GF-D8 (cell line): ENCODE results near the gene SPO11.

Experiments used
- DNase-seq: peaks from one replicate; lab custom pipeline; 2025; lab: John Stamatoyannopoulos, UW

Gene SPO11

DNA sequence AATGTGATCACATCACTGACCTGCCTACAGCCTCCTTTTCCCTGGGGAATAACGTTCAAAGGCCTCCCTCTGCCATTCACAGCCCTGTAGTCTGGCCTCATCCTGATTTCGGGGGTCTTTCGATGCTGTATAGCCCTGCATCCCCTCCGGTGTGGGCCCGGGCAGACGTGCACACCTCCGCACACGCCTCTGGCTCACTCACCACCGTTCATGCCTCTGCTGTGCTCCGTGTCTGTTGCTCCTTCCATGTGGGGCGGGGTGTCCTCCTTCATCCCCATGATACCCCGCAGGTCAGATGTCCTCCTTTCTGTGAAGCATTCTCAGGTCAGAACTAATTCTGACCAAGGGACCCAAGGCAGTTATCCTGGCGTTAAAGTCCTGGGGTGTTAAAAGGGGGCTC, 47.7 kb downstream of the SPO11 start:
- no peak for DNase-seq

DNA sequence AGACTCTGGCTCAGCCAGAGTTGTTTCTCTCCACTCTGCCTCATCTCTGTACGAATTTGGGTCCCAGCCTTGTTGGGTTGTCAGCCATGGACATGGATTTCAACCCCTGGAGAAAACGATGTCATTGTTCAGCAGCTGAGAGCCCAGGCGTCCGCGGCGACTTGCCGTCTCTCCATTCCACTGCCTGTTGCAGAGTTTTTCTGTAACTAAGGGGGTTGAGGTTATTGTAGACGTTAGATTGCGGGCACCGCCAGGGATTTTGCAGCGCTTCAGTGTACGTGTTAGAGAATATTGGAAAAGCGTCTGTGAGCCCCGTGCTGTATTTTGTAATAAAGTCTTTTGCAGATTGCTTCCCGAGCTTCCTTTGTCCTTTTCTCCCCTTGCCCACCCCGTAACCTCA, 48.5 kb downstream of the SPO11 start:
- DNase-seq: no peak

DNA sequence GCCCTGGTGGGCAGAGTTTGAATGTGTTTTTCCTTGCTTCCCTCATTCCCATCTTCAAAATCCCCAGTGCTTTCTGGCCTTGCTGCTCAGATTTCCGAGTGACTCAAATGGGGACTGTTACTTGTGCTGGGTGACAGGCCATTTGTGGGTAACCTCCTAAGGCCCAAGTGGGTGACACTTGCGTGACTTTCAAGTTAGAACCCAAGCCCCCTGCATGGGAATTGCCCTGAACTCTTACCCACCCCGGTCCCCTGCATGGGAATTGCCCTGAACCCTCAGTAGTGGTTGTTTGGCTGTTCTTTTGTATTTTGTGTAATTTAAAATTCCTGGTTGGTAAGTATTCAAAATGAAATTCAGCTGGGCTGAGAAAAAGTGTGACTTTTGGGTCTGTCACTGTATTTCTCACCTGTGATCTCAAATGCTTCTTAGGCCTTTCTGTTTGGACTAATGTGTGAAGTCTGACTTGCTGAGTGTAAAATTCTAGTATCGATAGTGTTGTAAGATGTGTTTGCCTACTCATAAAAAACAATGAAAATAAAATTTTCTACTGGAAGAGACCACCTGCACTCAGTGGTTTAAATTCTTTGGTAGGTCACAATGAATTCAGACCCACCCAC, 49.2 kb downstream of the SPO11 start:
- no peak for DNase-seq

DNA sequence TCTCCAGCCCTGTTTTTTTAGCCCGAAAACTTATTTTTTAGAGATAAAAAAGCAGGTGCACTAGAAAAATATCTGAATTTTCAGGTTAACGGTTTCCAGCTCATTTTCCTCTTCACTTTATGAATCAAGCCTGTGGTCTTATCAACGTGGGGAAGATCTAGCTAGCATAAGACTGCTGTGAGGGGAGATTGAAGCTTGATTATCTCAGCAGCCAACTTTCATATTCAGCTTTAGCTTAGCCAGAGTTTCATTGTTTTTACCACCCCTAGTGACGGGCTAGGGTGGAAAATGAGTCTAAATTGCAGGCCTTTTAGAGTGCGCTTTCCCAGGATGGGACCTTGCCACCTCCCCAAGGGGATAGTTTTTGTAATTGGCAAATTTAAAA, 49.7 kb downstream of the SPO11 start:
- DNase-seq: no peak

DNA sequence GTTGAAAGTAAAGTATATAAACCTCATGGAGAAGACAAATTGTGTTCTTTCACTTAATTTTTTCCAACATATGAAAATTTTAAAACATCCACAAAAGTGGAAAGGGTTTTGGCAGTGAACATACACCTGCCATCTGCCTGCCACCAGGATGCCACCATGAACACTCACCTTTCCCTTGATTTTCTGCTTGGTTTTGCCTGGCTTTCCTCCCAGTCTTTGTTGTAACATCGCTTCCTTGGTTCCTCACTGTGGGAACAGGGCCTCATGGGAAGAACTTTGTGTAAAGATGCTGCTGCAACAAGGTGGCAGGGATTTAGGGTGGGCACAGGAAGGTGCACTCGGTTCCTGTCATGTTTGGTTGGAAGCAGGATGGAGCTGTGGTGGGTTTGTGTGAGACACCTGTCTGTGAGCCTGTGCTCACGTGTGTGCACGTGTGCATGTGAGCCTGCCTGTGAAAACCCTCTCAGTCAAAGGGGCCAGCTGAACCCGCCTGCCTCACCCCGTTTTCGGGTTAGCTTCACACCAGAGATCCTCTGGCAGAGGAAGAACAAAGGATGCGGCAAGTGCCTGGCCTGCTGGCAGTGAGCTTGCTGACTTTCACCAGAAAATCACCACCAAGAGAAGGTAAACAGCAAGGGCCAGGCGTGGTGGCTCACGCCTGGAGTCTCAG, 50.6 kb downstream of the SPO11 start:
- no peak for DNase-seq

DNA sequence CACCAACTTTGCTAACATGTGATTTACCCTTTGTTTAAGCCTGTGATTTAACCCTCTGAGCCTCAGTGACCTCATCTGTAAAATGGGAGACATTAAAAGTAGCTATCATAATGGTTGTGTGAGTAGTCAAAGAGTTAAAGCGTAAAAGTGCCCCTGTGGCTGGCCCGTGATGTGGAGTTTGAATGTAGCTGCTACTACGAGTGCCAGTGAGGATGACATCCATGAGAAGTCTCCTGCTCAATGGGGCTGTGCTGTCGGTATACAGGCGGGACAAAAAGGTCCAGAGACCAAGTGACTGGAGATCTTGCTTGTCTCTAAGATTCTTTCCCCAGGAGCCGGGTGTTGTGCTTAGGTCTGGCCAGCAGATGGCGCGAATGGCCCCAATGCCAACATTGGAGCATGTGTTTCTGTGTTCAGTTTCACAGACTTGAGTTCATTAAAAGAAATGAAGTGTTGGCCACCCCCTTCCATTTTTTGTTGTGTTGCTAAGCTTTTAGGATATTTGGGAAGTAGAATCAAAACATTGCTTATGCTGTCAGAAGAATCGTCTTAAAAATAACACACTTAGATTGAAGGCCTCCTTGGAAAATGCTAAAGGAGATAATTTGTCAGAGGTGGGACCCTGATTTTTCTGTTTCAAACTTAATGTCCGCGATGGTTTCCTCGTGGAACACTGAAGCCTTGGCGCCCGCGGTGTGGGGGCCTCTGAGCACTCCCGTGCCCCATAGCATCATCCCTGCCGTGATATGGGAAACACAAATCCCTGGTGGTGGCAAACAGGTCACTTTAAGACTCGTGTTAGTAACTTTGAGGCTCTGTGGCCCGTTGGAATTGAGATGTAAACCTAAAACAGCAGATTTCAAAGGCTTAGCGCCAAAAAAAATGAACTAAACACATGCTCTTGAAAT, 52.2 kb downstream of the SPO11 start:
- DNase-seq: peak; percentile 48

DNA sequence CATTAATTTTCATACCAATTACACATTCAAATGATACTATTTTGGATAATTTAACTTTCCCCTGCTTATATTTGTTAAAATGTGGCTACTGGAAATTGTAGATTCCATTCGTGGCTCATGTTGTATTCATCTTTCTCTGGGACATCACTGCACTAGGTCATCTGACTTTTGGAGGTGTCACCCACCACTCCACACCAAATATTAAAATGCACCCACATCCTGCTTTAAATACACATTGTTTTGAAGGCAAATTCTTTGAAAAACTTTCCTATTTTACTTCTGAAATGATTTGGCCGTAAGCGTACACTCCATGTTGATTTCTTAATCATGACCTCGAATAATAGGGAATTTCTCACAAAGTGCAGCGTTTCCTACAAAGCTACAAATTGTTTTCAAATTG, 52.9 kb downstream of the SPO11 start:
- no peak for DNase-seq

DNA sequence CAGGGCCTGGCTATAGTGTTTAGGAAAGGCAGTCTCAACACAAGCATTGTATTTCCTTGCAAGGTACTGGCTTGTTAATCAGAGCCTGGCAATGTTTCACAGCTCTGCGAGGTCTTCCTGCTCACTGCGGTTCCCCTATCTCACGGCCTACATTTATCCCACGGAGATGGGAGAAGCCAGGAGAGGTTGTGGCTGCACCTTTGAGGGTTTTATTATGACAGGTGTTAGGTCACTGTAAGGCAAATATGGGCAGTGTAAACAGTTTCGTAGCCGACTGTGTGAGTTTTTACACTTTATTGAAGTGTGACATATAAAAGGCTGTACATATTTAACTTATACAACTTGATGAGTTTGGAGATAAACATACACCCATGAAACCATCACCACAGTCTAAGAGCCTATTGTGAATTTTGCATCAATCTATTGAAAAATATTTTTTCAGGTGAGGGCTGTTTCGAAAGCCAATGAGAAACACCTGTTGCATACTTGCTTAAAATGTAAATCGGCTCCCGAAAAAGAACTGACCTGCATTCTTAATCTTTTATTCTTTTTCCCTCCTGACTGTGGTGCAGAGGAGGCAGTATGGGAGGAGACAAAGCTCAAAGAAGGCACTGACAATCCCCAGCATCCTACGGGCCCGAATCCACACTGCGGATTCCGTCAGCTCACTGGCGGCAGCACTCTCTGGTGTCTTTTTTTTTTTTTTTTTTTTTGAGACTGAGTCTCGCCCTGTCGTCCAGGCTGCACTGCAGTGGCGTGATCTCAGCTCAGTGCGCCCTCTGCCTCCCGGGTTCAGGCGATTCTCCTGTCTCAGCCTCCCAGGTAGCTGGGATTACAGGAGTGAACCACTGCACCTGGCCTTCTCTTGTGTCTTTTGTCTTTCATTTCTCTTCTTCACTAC, 54.1 kb downstream of the SPO11 start:
- DNase-seq: no peak

DNA sequence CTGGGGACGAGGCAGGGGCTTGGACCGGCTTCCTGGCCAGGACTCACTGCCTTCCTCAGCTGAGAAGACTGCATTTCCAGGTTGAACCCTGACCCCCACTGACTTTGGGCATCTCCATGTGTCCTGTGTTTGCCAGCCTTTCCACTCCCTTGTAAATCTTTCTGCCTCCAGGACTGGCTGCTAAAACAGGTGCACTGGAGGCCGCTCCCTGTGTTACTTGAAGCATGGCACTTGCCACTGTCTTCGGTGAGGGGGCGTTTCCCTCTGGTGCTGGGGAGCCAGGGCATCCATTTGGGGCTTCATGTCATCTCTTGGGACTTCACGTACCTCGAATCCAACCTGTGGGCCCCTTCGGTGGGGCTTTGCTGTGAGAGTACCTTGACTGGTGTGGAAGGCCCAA, 54.9 kb downstream of the SPO11 start:
- no peak for DNase-seq

DNA sequence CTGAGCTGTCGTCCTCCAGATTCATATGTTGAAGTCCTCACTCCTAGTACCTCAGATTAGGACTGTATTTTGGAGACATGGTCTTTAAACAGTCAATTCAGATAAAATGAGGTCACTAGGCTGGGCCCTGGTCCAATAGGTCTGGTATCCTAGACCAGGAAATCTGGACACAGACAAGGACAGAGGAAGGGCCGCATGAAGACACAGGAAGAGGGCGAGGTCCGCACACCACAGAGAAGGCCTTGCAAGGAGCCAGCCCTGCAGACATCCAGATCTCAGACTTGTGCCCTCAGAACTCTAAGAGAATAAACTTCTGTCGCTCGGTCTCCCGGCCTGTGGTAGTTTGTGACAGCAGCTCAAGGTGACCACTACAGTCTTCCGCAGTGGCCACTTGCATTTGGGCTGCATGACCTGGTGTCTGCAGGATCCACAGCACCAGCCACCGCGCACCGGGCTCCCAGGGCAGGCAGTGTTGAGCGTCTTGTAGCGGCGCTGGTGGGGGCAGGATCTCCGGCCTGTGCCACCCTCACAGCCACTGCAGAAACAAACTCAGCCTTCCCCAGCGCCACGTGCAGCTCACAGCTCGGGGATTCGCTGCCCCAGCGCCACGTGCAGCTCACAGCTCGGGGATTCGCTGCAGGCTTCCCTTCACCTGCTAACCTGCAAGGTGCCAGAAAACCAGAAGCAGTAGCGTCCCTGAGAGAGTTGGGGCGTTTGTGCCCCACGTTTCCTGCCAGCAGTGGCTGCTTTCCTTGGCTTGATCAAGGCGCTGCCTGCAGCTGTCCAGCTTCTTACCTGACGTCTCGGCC, 55.6 kb downstream of the SPO11 start:
- DNase-seq: no peak

DNA sequence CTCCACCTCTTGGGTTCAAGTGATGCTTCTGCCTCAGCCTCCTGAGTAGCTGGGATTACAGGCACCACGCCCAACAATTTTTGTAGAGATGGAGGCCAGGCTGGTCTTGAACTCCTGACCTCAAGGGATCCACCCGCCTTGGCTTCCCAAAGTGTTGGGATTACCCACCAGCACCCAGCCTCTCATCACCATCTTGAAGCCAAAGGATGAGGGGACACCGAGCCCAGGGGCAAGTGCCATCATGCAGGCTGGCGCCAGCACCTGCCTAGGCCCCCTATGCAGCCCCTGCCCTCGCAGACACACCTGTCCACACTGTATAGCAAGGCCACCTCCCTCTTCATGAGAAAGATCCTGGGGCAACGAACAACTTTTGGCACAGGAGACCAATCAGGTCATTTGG, 56.3 kb downstream of the SPO11 start:
- no peak for DNase-seq

DNA sequence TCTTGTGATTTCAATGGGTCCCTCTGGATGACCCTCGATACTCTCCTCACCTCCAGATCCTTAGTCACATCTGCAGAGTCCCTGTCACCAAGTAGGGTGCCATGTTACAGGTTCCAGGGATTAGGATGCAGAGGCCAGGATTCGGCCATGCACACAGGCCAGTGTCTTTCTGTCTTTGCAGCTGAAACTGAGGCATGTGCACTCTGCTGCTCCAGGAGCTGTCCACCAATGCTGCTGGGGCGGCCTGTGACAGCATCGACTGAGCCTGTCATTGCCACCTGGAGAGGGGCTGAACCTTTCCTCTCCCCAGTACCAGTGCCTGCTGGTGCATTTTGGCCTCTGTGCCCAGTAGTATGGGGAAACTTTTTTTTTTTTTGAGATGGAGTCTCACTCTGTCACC, 57.2 kb downstream of the SPO11 start:
- DNase-seq: no peak

DNA sequence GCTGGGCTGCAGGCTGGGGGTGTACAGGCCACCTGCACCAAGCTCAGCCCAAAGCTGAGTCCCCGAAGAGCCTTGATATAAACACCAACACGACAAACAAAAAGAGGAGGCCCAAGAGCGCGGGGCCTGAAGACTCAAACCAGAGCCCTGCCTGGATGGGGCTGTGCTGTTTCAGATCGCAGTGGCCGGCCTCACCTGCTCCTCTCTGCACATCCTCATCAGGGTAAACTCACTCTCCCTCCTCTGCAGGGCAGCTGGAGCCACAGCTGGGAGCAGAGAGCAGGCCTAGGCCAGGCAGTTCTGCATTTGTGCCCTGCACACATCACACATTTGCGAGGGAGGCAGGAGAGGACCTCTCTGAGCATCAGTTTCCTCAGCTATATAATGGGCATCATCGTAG, 57.9 kb downstream of the SPO11 start:
- DNase-seq: no peak

DNA sequence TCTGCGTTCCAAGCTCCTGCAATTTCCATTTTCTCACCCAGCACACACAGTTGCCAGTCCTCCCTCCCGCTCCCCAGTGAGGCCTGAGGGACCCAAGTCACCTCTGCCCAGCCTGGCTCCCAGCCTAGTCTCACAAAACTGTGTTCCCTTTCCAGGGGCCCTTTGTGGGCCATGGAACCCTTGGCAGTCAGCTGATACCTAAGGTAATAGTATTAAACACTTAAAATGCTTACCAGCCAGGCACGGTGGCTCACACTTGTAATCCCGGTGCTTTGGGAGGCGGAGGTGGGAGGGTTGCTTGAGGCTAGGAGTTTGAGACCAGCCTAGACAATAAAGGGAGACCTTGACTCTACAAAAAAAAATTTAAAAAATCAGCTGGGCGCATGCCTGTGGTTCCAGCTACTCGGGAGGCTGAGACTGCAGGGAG, 58.4 kb downstream of the SPO11 start:
- DNase-seq: no peak

DNA sequence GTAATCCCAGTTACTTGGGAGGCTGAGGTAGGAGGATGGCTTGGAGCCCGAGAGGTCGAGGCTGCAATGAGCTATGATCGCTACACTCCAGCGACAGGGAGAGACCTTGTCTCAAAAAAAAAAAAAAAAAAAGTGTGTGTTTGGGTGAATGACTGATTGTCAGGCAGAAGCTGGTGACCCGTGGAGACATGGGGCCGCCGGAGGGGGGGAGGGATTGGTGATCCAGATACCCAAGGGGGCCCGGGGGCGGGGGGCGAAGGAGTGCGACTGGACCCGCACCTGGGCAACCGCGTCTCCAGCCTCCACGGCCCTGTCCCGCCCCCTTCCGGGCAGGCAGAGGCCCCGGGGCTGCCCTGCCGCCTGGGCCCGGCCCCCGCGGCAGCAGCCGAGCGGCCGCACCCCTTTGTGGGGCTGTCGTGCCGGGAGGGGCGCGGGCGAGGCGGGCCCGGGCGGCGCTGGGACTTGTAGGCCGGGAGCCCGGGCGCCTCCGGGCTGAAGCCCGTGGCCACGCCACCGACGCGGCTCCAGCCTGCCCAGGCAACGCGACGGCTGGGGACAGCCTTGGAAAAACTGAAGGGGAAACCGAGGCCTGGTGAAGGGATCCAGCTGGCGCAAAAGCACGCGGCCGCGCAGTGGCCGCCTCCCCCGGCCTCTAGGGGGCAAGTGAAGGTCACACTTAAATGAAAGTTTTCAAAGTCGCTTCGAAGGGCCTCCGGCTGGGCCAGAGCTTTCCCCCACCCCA, 59.5 kb downstream of the SPO11 start:
- peak; percentile 41 for DNase-seq

DNA sequence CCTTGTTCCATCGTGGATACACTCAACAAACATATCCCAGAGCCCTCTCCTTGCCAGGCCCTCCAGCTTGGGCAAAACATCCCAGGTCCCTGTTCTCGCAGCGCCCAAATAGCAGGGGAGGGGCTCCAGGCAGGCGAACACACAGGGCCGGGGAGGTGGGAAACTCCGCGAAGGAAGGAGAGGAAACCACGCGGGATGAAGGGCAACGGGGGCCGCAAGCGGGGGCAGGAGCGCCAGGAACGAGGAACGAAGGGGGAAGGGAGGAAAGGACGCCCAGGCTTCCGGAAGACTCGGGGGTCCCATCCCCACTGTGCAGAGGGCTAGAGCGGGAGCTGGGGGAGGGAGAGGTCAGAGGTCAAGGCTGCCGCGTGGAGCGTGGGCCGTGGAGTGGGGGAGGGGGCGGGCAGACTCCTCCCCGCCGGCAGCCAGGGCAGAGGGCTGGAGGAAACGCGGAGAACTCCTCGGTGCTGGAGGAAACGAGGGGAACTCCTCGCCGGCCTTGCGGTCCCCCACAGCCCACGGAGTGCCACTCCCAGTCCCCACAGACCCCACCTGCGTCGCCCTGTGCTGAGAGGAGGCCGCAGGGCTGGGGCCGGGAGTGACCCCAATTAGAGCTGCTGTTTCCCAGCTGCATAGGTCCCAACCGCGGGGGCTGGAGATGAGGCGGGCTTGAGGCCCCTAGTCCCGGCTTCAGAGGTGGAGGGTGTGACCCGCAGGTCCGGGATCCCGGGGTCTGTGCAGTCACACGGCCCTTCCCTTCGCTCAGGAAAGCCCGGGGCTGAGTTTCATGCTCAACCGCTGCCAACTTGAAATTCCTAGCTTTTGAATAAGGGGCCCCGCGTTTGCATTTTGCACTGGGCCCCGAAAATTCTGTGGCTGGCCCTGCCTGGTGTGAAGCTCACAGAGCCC, 60.3 kb downstream of the SPO11 start:
- no peak for DNase-seq

DNA sequence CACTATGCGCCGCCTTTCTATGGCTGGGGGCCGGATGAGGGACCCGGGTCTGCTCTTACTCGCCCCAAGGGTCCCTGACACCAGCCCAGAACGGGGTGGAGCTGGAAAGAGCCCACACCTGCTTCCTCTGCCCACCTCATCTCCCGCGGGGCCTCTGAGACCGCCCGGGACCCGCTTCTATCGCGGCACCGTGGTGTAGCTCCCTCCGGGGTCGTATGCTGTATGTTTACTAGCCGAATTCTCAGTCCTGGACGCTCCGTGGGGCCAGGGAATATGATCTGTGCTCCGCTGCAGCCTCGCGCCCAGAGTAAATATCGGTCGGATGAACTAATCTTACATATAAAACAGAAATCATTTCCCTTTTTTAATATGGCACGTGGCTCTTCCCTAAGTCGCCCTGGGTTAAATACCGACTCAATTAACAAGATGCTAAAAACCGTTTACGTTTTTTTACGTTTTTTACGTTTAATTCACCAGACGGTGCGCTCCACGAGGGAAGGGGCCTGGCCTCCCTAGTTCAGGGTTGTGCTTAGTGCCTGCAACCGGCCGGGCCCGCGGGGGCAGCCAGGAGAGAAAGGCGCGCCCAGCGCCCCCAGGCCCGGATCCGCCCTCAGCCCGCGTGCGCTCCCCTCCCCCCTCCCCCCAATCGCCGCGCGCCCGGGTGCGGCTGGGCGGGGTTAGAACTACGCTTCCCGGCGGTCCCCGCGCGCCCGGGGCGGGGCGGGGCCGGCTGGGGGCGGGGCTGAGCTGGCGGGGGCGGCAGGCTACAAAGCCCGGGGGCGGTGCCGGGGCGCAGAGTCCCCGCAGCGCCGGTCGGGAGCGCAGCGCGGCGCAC, 61.2 kb downstream of the SPO11 start, which contains the start of gene RBM38:
RBM38 (plus strand) TSS at position 793 of the 835 bp plus-strand sequence. CDS start 186 bp downstream, outside the sequence.
- peak; percentile 10 for DNase-seq
